ENCODE measurements around the gene ZBTB20. TPM values are rescaled to one million over a fixed set of nuclear protein-coding genes. Genes with fewer than 3 reads are reported as not detected.

The ZBTB20 gene
- total RNA-seq, 1 donor from 2014 or later: 61.0 TPM

DNA sequence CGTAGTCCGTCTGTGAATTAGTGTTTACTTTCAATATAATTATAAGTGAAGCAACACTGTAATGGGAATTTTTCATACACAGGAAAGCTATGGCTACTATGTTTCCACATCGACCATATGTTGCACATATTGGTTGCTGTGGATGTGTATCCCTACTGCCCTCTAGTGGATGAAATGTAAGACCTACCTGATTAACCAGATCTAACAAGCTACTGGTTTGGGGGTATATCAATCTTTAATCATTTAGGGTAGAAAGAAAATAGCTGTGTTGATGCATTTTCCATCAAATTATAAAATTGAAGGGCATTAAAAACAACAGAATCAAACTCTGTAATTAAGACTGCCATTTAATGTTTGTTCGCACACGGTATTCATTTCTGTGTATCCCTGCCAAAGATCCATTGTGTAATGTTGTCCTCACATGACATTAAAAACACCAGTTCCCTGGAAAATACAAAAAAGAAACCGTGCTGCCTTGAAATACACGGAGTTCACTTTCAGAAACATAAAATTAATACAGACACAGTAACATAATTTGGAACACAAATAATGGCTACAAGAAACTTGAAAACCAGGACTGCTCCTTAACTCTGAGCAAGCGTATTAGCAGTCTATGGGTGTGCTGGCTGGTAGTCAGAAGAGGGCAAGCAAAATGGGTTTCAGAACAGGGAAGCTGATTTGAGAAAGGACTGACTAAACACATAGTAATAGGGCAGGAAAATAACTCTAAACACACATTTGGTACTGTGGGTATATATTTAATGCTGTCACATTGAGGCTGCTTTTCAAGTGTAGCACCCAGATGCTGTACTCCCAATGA is 728.2 kb downstream of the ZBTB20 start:
- Histone ChIP-seq H3K4me1 (peaks cover 18% of the 10 kb centered on the region), H3K4me3 (peak overlapping the region; percentile 24), H3K9me3 (no peaks in the 10 kb centered on the region), H3K36me3 (no peaks in the 10 kb centered on the region), H3K27ac (peak overlapping the region; percentile 47), H3K27me3 (no peaks in the 10 kb centered on the region)
- DNase-seq (no peak), ATAC-seq (peak; percentile 97)
- TF ChIP-seq, protein P1, sequence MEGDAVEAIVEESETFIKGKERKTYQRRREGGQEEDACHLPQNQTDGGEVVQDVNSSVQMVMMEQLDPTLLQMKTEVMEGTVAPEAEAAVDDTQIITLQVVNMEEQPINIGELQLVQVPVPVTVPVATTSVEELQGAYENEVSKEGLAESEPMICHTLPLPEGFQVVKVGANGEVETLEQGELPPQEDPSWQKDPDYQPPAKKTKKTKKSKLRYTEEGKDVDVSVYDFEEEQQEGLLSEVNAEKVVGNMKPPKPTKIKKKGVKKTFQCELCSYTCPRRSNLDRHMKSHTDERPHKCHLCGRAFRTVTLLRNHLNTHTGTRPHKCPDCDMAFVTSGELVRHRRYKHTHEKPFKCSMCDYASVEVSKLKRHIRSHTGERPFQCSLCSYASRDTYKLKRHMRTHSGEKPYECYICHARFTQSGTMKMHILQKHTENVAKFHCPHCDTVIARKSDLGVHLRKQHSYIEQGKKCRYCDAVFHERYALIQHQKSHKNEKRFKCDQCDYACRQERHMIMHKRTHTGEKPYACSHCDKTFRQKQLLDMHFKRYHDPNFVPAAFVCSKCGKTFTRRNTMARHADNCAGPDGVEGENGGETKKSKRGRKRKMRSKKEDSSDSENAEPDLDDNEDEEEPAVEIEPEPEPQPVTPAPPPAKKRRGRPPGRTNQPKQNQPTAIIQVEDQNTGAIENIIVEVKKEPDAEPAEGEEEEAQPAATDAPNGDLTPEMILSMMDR (IDR thresholded peaks at IDR 0.05): peak; percentile 90
- intact Hi-C loops (cut with DNase I): no loop called here

DNA sequence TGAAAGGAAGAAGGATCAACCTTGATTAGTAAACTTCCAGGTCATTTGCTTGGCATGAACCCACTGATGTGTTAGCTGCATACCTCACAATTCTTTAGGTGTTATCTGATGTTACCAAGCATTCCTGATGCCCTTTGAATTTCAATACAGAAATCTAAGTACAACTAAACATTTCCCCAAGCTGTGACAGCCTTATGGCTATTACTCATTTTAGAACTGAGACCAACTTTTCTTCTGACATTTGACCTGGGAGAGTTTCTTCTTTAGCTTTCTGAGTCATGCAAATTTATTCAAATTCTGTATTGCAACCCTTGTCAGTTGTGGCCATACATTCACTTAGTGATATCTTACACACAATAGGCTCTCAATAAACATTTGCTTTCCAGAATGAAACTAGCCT is 729.0 kb downstream of the ZBTB20 start:
- Histone ChIP-seq H3K36me3 (no peaks in the 10 kb centered on the region), H3K27me3 (no peaks in the 10 kb centered on the region), H3K27ac (peak overlapping the region; percentile 9), H3K4me3 (no peak overlapping the region), H3K4me1 (peaks cover 18% of the 10 kb centered on the region), H3K9me3 (no peaks in the 10 kb centered on the region)
- intact Hi-C loops (cut with DNase I): no loop called here
- ATAC-seq (no peak), DNase-seq (no peak)
- TF ChIP-seq, protein P1 (IDR thresholded peaks at IDR 0.05): no peak

DNA sequence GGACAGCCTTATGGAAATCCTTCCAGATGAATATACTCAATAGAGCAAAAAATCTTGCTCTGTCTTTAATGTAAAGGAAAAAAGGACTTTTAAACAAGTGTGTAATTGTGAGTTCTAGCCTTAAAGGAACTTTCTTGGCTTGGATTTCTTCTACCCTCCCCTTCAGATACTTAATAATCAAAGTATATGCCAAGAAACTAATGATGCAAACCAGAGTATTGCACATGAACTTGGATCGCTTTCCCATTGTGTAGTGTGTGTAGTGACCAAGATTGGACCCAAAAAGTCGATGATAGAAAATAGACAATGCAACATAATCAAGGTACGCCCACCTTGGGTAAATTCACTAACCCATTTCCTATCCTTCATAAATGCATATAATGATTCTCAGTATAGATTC is 729.4 kb downstream of the ZBTB20 start:
- H3K27me3 ChIP-seq: no peaks in the 10 kb centered on the region
- ATAC-seq (no peak), DNase-seq (no peak)
- TF ChIP-seq, protein P1 (IDR thresholded peaks at IDR 0.05): no peak
- H3K4me1 ChIP-seq: peaks cover 19% of the 10 kb centered on the region
- peak overlapping the region; percentile 9 for H3K27ac ChIP-seq
- no peak overlapping the region for H3K4me3 ChIP-seq
- intact Hi-C loops (cut with DNase I): no loop called here
- H3K9me3 ChIP-seq: no peaks in the 10 kb centered on the region
- H3K36me3 ChIP-seq: no peaks in the 10 kb centered on the region

DNA sequence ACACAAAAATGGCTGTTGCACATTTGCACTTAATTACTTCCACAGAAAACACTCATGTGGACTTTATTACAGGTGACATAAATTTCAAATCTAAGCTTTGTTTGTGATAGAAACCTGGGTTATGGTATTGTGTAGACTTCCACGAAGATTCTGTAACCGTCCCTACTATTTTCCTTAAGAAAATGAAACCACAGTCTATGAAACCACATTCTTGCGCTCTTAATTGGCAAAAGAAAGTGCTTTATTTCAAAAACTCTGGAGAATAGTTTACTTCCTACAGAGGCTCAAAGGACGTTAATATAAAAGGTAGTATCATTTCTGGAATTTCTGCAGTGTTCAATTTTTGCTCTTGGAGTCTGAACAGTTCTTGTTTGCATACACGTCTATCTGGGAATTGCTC is 729.8 kb downstream of the ZBTB20 start:
- H3K27ac ChIP-seq: no peak overlapping the region
- intact Hi-C loops (cut with DNase I): no loop called here
- TF ChIP-seq, protein P1 (IDR thresholded peaks at IDR 0.05): no peak

DNA sequence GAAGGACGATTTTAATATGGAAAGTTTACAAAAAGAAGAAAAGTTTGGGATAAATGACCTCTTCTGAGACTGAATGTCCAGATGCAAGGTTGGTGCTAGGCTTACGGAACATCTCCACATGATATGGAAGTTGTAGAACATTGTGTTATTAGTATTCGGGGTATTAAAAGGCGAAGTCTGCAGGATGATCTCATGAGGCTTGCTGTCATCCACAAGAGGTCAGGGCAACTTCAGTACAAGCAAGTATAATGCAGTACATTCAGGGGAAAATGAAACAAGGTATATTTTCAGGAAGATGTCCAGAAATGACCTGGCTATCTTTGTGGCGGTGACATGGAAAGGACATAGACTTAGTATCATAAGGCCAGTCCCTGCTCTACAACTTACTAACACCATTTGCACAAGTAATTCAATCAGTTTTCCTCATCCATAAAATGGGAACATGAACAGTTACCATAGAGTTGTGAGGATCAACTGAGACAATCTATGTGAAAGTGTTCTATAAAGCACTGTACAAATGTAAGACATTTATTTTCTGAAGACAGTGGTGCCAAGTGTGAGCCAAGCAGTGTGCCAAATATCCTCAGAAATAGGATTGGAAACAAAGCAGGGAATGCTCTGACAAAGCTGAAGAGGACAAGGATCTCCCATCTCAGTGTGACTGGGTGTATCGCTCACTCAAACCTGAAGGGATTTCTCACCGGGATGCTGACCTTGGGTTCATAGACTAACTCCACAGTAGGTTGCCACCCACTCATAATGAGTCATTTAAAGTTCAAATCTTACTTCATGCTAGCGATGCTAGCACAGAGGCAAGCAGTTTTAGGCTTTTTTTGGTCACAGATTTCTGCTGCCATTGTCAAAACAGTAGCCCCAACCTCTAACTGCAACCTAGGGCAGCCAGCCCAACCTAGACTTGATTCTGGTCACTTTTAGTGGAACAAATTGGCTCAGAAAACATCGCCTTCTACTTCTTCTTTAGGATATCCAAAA is 735.0 kb downstream of the ZBTB20 start:
- Histone ChIP-seq H3K27me3 (no peaks in the 10 kb centered on the region), H3K4me3 (no peak overlapping the region), H3K36me3 (no peaks in the 10 kb centered on the region), H3K9me3 (no peaks in the 10 kb centered on the region), H3K4me1 (peaks cover 12% of the 10 kb centered on the region), H3K27ac (peak overlapping the region; percentile 8)
- intact Hi-C loops (cut with DNase I): no loop called here
- ATAC-seq: no peak
- no peak for DNase-seq
- TF ChIP-seq, protein P1 (IDR thresholded peaks at IDR 0.05): no peak

More for the DNA sequence above, 729.8 kb downstream of the ZBTB20 start:
- no peaks in the 10 kb centered on the region for H3K9me3 ChIP-seq
- DNase-seq (no peak), ATAC-seq (no peak)
- H3K36me3 ChIP-seq: no peaks in the 10 kb centered on the region
- H3K27me3 ChIP-seq: no peaks in the 10 kb centered on the region
- H3K4me3 ChIP-seq: no peak overlapping the region
- peaks cover 23% of the 10 kb centered on the region for H3K4me1 ChIP-seq

Measured in upper lobe of right lung (tissue), 1 donor.